ENCODE measurements around the gene METTL23.

DNA sequence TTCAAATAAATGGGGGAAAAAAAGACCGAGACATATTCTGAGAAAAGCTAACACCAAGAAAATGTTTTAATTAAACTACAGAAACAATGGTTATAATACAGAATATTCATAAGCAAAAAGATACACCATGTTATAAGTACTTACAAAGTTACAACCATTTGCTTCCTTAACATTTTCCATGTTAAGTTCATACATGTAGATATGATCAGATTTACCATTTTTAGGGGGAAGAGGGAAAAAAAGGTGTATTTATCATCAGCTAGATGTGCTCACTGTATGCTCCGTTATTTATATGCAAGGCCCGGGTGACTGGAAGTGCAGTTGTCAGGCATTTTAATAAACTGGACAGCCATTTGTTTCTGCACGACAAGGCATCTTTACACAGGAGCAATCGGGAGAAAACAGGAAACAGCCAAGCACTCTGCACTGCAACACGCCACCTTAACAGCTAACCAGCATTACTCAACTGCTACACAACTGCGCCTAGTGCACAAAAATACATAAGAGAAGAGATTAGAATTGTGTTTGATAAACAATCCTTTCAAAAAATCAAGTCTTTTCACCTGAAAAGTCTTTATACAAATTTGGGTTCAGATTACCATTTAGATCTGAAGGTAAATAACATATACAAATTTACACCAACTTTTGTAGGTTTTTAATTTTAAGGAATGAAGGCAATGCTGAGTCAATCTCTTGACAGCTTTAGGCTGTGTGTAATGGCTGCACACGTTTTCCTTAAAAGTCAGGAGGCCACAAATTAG lies 7.6 kb downstream of the METTL23 start:
- TF ChIP-seq, protein P1, sequence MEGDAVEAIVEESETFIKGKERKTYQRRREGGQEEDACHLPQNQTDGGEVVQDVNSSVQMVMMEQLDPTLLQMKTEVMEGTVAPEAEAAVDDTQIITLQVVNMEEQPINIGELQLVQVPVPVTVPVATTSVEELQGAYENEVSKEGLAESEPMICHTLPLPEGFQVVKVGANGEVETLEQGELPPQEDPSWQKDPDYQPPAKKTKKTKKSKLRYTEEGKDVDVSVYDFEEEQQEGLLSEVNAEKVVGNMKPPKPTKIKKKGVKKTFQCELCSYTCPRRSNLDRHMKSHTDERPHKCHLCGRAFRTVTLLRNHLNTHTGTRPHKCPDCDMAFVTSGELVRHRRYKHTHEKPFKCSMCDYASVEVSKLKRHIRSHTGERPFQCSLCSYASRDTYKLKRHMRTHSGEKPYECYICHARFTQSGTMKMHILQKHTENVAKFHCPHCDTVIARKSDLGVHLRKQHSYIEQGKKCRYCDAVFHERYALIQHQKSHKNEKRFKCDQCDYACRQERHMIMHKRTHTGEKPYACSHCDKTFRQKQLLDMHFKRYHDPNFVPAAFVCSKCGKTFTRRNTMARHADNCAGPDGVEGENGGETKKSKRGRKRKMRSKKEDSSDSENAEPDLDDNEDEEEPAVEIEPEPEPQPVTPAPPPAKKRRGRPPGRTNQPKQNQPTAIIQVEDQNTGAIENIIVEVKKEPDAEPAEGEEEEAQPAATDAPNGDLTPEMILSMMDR (IDR thresholded peaks at IDR 0.05): no peak
- TF ChIP-seq EP300 (IDR thresholded peaks at IDR 0.05): no peak
- TF ChIP-seq POLR2AphosphoS5 (IDR thresholded peaks at IDR 0.05): no peak
- TF ChIP-seq POLR2A (IDR thresholded peaks at IDR 0.05; ENCODE audit: low read depth): no peak

Data from esophagus muscularis mucosa (tissue), 4 donors.